Upper lobe of left lung (tissue), 4 donors: ENCODE results near the gene ACACA.

Experiments
- EP300 ChIP-seq, 4 donors: sonication (generic); formaldehyde crosslinking; IDR thresholded peaks; one replicate each; pipeline ENCODE4 v1.5.1; 2017; ENCODE audit warnings: antibody characterized with exemption in 4 of 4, control low read depth in 2 of 4
- POLR2A ChIP-seq, 4 donors: fragments of 450-650 bp; IDR thresholded peaks; one replicate each; pipeline ENCODE4 v1.5.1; 2016 to 2017; ENCODE audit warnings: antibody characterized with exemption in 4 of 4, mild to moderate bottlenecking in 2 of 4
- POLR2AphosphoS5 ChIP-seq, 2 donors: sonication (generic); formaldehyde crosslinking; IDR thresholded peaks; one replicate each; pipeline ENCODE4 v1.5.1; 2017; ENCODE audit warnings: antibody characterized with exemption in 2 of 2
- TF ChIP-seq, protein P1 (sequence below), 6 experiments: fragments of 450-650 bp in 4 of 6; fragments of 200-600 bp in 2 of 6; sonication (generic) in 2 of 6; IDR thresholded peaks; one replicate each; pipeline ENCODE4 v1.5.1; 2016 to 2019; ENCODE audit warnings: antibody characterized with exemption in 6 of 6

GRCh38 chr17:37101306-37101705 is 305.3 kb downstream of the ACACA start:
- TF ChIP-seq, protein P1, sequence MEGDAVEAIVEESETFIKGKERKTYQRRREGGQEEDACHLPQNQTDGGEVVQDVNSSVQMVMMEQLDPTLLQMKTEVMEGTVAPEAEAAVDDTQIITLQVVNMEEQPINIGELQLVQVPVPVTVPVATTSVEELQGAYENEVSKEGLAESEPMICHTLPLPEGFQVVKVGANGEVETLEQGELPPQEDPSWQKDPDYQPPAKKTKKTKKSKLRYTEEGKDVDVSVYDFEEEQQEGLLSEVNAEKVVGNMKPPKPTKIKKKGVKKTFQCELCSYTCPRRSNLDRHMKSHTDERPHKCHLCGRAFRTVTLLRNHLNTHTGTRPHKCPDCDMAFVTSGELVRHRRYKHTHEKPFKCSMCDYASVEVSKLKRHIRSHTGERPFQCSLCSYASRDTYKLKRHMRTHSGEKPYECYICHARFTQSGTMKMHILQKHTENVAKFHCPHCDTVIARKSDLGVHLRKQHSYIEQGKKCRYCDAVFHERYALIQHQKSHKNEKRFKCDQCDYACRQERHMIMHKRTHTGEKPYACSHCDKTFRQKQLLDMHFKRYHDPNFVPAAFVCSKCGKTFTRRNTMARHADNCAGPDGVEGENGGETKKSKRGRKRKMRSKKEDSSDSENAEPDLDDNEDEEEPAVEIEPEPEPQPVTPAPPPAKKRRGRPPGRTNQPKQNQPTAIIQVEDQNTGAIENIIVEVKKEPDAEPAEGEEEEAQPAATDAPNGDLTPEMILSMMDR (IDR thresholded peaks at IDR 0.05): no peak
- no peak for TF ChIP-seq EP300 (IDR thresholded peaks at IDR 0.05)
- TF ChIP-seq POLR2A (IDR thresholded peaks at IDR 0.05): no peak
- no peak for TF ChIP-seq POLR2AphosphoS5 (IDR thresholded peaks at IDR 0.05)
